Vagina (tissue), 2 donors: Measurements from ENCODE around the gene CRIP3.

ENCODE experiments used
- CTCF ChIP-seq, 3 experiments: fragments of 450-650 bp in 2 of 3; fragments of 200-600 bp in 1 of 3; sonication (generic) in 1 of 3; IDR thresholded peaks; one replicate each; pipeline ENCODE4 v1.5.1; 2017 to 2019; ENCODE audit warnings: antibody characterized with exemption in 3 of 3, mild to moderate bottlenecking in 2 of 3, moderate library complexity in 2 of 3
- POLR2A ChIP-seq, 2 donors: fragments of 450-650 bp; IDR thresholded peaks; one replicate each; pipeline ENCODE4 v1.6.1; 2017; ENCODE audit warnings: antibody characterized with exemption in 2 of 2, mild to moderate bottlenecking in 2 of 2, moderate library complexity in 2 of 2
- POLR2AphosphoS5 ChIP-seq, 2 donors: sonication (generic); formaldehyde crosslinking; IDR thresholded peaks; one replicate each; pipeline ENCODE4 v1.9.0; 2017; ENCODE audit warnings: antibody characterized with exemption in 2 of 2, mild to moderate bottlenecking in 2 of 2, low read depth in 1 of 2; ENCODE audit not compliant: insufficient read depth in 1 of 2

- TF ChIP-seq CTCF (IDR thresholded peaks at IDR 0.05) (no peak), POLR2A (IDR thresholded peaks at IDR 0.05) (no peak), POLR2AphosphoS5 (IDR thresholded peaks at IDR 0.05; ENCODE audit: insufficient read depth in 1 of 2, low read depth in 1 of 2) (no peak)
Measured at GRCh38 chr6:43262780-43263313, 45.8 kb downstream of the CRIP3 start.
